NOMO-1 treated with DMSO at 0.1 percent for 48 hours (cell line): Measurements from ENCODE around the gene SLC1A1.

ENCODE experiments used
- DNase-seq: peaks from one replicate; lab custom pipeline; 2025; ENCODE audit not compliant: unreplicated experiment; lab: John Stamatoyannopoulos, UW

The SLC1A1 gene

DNA sequence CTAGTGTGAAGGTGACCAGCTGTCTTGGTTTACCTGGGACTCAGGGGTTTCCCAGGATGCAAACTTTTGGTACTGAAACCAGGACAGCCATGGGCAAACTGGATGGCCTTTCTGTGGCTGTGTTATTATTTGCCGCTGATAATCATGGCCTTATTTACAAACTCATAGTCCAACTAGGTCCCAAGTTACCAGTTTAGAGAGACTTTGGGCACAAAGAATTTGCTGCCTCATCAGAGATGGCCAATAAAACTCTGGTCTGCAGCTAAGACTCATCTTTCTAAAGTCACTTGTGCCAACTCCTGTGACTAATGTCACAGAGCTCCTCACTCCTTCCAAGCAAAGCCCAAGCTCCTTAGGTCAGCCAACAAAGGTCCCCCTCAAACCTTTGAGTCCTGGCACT, 124.4 kb downstream of the SLC1A1 start:
- no peak for DNase-seq

GRCh38 chr9:4615251-4615650, 125.0 kb downstream of the SLC1A1 start:
- DNase-seq, result no peak

DNA sequence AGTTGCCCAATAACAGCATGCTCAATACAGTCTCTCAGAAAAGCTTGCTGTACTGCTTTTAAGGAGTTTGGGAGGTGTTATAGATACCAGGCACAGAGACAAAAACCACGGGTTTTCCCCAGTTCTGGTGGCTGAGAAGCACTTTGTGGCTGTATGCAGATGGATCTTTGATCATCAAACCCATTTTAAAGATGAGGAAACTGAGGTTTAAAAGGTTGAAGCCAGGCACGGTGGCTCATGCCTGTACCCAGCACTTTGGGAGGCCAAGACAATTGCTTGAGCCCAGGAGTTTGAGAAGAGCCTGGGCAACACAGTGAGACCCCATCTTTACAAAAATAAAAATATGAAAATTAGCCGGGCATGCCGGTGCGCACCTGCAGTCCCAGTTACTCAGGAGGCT, 125.5 kb downstream of the SLC1A1 start:
- no peak for DNase-seq

DNA sequence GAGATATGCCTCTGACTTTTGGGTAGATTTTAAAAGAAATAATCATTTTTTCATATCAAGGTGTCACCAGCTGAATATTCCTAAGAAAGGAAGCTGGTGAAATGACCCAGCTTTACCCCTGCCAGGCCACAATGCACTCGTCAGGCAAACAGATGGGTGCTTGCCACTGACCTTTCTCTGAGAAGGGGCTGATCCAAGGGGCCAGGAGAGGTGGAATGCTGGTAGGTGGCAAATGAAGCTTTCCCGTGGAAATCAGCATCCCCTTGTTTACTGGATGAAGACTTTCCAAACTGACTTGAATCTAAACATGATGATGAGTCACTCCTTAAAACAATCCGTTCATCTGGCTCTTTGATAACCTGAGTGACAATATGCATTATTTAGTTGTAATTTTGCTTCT, 127.5 kb downstream of the SLC1A1 start:
- DNase-seq, result no peak

DNA sequence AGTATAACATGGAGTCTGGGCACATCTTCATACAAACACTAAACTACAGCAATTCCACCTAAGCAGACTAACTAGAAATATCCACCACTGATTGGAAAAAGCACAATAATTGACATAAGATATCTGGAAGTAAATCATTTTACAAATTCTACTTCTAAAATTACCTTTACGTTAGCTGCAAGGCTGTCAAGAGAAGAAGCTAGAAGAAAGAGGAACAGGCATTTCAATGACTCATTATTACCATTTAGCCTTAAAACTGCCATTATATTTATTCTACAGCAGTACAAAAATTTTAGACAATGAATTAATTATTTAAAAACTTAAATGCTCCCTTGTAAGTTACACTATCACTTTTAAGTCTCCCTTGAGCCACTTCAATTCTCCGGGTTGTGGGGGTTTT, 128.4 kb downstream of the SLC1A1 start:
- DNase-seq, result peak; percentile 70

- peak; percentile 45 for DNase-seq
Observed at GRCh38 chr9:4620057-4620765, 129.9 kb downstream of the SLC1A1 start.

DNA sequence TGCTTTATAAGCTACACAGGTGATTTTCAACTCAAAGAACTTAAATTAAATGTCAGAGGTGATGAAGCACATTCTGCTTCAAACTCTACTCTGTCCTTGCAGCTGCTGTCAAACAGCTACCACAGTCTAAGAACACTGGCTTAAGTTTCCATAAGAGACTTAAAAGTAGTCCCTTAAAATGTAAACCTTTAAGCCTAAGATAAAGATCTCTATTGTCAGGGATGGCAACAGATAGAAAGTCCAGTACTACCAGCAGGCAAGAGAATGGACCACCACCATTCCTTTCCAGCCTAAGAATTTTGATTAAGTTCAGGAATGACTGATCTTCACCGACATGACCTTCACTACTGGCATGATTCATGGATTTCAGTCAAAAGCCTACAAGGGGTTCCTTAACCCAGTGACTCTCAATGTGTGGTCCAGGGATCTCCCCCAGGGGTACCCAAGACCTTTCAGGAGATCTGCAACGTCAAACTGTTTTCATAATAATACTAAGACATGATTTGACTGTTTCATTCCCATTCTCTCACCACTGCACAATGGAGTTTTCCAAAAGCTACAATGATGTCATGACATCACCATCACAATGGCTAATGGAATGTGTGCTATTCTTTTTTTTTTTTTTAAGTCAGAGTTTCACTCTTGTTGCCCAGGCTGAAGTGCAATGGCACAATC, 130.8 kb downstream of the SLC1A1 start:
- no peak for DNase-seq

- DNase-seq, result no peak
Observed at GRCh38 chr9:4622016-4622415, 131.7 kb downstream of the SLC1A1 start.

DNA sequence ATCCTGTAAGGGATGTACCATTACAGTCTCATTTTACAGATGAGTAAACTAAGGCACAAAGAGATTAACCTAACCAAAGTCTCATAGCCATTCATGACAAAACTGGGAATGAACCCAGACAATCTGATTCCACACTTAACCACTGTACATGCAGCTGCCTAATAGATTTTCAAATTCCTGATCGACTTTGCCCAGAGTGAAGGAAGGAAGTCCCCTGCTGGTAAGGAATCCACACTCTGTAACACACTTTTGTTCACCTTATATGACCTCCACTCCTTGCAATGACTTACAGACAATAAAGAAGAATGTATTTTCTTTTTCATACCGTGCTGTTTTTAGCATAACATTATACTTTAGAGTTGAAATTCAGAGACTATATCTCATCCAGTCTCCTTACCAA, 140.6 kb downstream of the SLC1A1 start:
- no peak for DNase-seq
